Liver (tissue), 9 donors: Measurements from ENCODE around the gene KCNMB1. TPM values are rescaled to one million over a fixed set of nuclear protein-coding genes. Genes with fewer than 3 reads are reported as not detected.

Source experiments
- DNase-seq: peaks from one replicate; pipeline ENCODE4 v3.0.0-alpha.2; 2017; ENCODE audit warnings: low spot score
- H3K27ac ChIP-seq, 2 donors: one replicate each; pipeline ENCODE4 v1.7.0; 2013; ENCODE audit warnings: inconsistent platforms in 2 of 2, low read length in 2 of 2, control low read depth in 1 of 2, low read depth in 1 of 2, mild to moderate bottlenecking in 1 of 2
- H3K27me3 ChIP-seq, 4 donors: one replicate each; pipeline versions ENCODE4 v1.6.1 to v1.7.0; 2013; ENCODE audit warnings: low read length in 3 of 4, inconsistent platforms in 1 of 4, mild to moderate bottlenecking in 1 of 4, moderate library complexity in 1 of 4; ENCODE audit not compliant: control insufficient read depth in 4 of 4, insufficient read depth in 4 of 4
- H3K36me3 ChIP-seq, 4 donors: one replicate each; pipeline versions ENCODE4 v1.6.1 to v1.7.0; 2013; ENCODE audit warnings: low read length in 3 of 4, mild to moderate bottlenecking in 3 of 4, low read depth in 1 of 4, moderate library complexity in 1 of 4; ENCODE audit not compliant: control insufficient read depth in 4 of 4, insufficient read depth in 3 of 4
- H3K4me1 ChIP-seq, 4 donors: one replicate each; pipeline versions ENCODE4 v1.6.1 to v1.7.0; 2013; ENCODE audit warnings: low read length in 3 of 4, mild to moderate bottlenecking in 3 of 4, moderate library complexity in 1 of 4; ENCODE audit not compliant: control insufficient read depth in 4 of 4, insufficient read depth in 4 of 4
- H3K4me3 ChIP-seq, 3 donors: one replicate each; pipeline versions ENCODE4 v1.6.1 to v1.7.0; 2013; ENCODE audit warnings: low read length in 3 of 3, control low read depth in 1 of 3, low read depth in 1 of 3, mild to moderate bottlenecking in 1 of 3
- H3K9ac ChIP-seq, 2 donors: one replicate each; pipeline ENCODE4 v1.7.0; 2013; ENCODE audit warnings: low read length in 2 of 2, mild to moderate bottlenecking in 2 of 2, moderate library complexity in 2 of 2, control low read depth in 1 of 2, low read depth in 1 of 2
- H3K9me3 ChIP-seq, 4 donors: one replicate each; pipeline versions ENCODE4 v1.6.1 to v1.7.0; 2013; ENCODE audit warnings: low read length in 3 of 4; ENCODE audit not compliant: control insufficient read depth in 4 of 4
- EGR1 ChIP-seq, 2 donors: IDR thresholded peaks; 2 replicates each; pipeline ENCODE4 v1.6.1; 2016 to 2018; ENCODE audit warnings: antibody characterized with exemption in 2 of 2, low read depth in 2 of 2
- FOXA1 ChIP-seq: IDR thresholded peaks from 2 replicates; pipeline ENCODE4 v1.6.1; 2016; ENCODE audit warnings: antibody characterized with exemption
- FOXA2 ChIP-seq: IDR thresholded peaks from 2 replicates; pipeline ENCODE4 v1.6.1; 2016; ENCODE audit warnings: antibody characterized with exemption
- GABPA ChIP-seq, 2 donors: IDR thresholded peaks in 1 of 2; conservative IDR thresholded peaks in 1 of 2; 2 replicates each; pipeline ENCODE4 v1.6.1; 2016; ENCODE audit warnings: antibody characterized with exemption in 2 of 2, mild to moderate bottlenecking in 1 of 2, moderate library complexity in 1 of 2
- HNF4A ChIP-seq, 2 donors: conservative IDR thresholded peaks; 2 replicates each; pipeline ENCODE4 v1.6.1; 2016; ENCODE audit warnings: antibody characterized with exemption in 2 of 2, mild to moderate bottlenecking in 2 of 2
- HNF4G ChIP-seq: IDR thresholded peaks from 2 replicates; pipeline ENCODE4 v1.6.1; 2016; ENCODE audit warnings: antibody characterized with exemption
- JUND ChIP-seq, 2 donors: IDR thresholded peaks; 2 replicates each; pipeline ENCODE4 v1.6.1; 2016; ENCODE audit warnings: antibody characterized with exemption in 2 of 2
- NR2F2 ChIP-seq: IDR thresholded peaks from 2 replicates; pipeline ENCODE4 v1.6.1; 2016; ENCODE audit warnings: antibody characterized with exemption
- RAD21 ChIP-seq, 2 donors: IDR thresholded peaks; 2 replicates each; pipeline ENCODE4 v1.6.1; 2016; ENCODE audit warnings: antibody characterized with exemption in 2 of 2, mild to moderate bottlenecking in 2 of 2
- RXRA ChIP-seq, 2 donors: IDR thresholded peaks; 2 replicates each; pipeline ENCODE4 v1.6.1; 2017 to 2018; ENCODE audit warnings: antibody characterized with exemption in 2 of 2, mild to moderate bottlenecking in 1 of 2
- SP1 ChIP-seq: IDR thresholded peaks from 2 replicates; pipeline ENCODE4 v1.6.1; 2018; ENCODE audit warnings: antibody characterized with exemption, mild to moderate bottlenecking
- TAF1 ChIP-seq: conservative IDR thresholded peaks from 2 replicates; pipeline ENCODE4 v1.6.1; 2016; ENCODE audit warnings: antibody characterized with exemption, mild to moderate bottlenecking
- YY1 ChIP-seq: IDR thresholded peaks from 2 replicates; pipeline ENCODE4 v1.6.1; 2016; ENCODE audit warnings: antibody characterized with exemption, mild to moderate bottlenecking
- WGBS: extraction: QIAGEN DNeasy Blood & Tissue Kit; methylation state at CpG from one replicate; pipeline ENCODE4 v1.1.7; 2013; 5-methylcytosine and 5-hydroxymethylcytosine counted together
- polyA plus RNA-seq, 2 donors: library from polyadenylated mRNA; stranded (reverse) in 1 of 2; unstranded in 1 of 2; fragments of 200-250 nt in 1 of 2; fragments of >200 nt in 1 of 2; fragmentation: Nextera tagmentation in 1 of 2; extraction: Ambion mirVana in 1 of 2; gene quantifications; one replicate each; pipeline versions ENCODE4 v1.2.1 to v1.2.3, GENCODE V29; 2013 to 2015
- total RNA-seq, 2 donors: library from RNA; depleted of rRNA; stranded (reverse); fragments of >200 nt; gene quantifications; one replicate each; pipeline ENCODE4 v1.2.3, GENCODE V29; 2014
- TF ChIP-seq, protein P1 (sequence below): IDR thresholded peaks from 2 replicates; pipeline ENCODE4 v1.6.1; 2016; ENCODE audit warnings: antibody characterized with exemption
- TF ChIP-seq, protein P2 (sequence below): IDR thresholded peaks from 2 replicates; pipeline ENCODE4 v1.6.1; 2016; ENCODE audit warnings: antibody characterized with exemption
- TF ChIP-seq, protein P3 (sequence below): fragments of 150-350 bp; IDR thresholded peaks from 2 replicates; pipeline ENCODE4 v1.5.1; 2017; ENCODE audit warnings: improper control_type of control experiment, low read depth, low read length; ENCODE audit not compliant: missing input control
- TF ChIP-seq, protein P4 (sequence below): IDR thresholded peaks from 2 replicates; pipeline ENCODE4 v1.6.1; 2016; ENCODE audit warnings: antibody characterized with exemption, mild to moderate bottlenecking
- TF ChIP-seq, protein P5 (sequence below): IDR thresholded peaks from 2 replicates; pipeline ENCODE4 v1.6.1; 2016; ENCODE audit warnings: antibody characterized with exemption
- donor health status: healthy.
- donor health status: healthy.
- donor health status: healthy.
- donor health status: healthy.
- donor health status: healthy.

The KCNMB1 gene
- total and polyA plus RNA-seq, 4 donors: 0.04 to 0.31 (median 0.20) TPM

DNA sequence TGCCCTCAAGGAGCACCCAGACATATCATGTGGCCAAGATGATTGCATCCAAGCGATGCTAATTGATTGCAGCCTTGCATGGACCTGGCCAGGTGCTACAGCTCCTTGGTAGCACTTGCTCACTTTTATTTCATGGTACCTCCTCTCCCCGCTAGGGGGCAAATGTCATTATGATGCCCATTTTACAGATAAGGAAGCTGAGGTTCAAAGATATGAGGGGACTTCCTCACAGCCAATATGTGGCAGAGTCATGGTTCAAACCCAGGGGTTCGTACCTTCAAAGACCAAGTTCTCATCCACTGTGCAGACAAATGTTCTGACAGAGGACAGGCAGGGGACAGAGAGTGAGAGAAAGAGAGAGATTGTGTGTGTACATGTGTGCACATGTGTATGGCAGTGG lies 21.9 kb upstream of the KCNMB1 start:
- DNase-seq: no peak
- no peaks in the 10 kb centered on the region for H3K9me3 ChIP-seq
- peaks cover 0 to 3% (median 0%) of the 10 kb centered on the region in 4 donors for H3K27me3 ChIP-seq
- 90% methylated on average over 3 of the region's 3 CpGs for WGBS
- no peak overlapping the region for H3K27ac ChIP-seq
- H3K36me3 ChIP-seq: no peaks in the 10 kb centered on the region
- H3K9ac ChIP-seq: no peak overlapping the region
- no peak for TF ChIP-seq HNF4A (conservative IDR thresholded peaks at IDR 0.05)
- no peak for TF ChIP-seq NR2F2
- TF ChIP-seq RAD21 (IDR thresholded peaks at IDR 0.05): no peak
- TF ChIP-seq, protein P1, sequence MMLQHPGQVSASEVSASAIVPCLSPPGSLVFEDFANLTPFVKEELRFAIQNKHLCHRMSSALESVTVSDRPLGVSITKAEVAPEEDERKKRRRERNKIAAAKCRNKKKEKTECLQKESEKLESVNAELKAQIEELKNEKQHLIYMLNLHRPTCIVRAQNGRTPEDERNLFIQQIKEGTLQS: no peak
- TF ChIP-seq FOXA2: no peak
- TF ChIP-seq EGR1 (IDR thresholded peaks at IDR 0.05; ENCODE audit: low read depth in 2 of 2): no peak
- no peak for TF ChIP-seq TAF1
- TF ChIP-seq JUND (IDR thresholded peaks at IDR 0.05): no peak
- TF ChIP-seq YY1: no peak
- TF ChIP-seq, protein P2, sequence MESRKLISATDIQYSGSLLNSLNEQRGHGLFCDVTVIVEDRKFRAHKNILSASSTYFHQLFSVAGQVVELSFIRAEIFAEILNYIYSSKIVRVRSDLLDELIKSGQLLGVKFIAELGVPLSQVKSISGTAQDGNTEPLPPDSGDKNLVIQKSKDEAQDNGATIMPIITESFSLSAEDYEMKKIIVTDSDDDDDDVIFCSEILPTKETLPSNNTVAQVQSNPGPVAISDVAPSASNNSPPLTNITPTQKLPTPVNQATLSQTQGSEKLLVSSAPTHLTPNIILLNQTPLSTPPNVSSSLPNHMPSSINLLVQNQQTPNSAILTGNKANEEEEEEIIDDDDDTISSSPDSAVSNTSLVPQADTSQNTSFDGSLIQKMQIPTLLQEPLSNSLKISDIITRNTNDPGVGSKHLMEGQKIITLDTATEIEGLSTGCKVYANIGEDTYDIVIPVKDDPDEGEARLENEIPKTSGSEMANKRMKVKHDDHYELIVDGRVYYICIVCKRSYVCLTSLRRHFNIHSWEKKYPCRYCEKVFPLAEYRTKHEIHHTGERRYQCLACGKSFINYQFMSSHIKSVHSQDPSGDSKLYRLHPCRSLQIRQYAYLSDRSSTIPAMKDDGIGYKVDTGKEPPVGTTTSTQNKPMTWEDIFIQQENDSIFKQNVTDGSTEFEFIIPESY: no peak
- no peak for TF ChIP-seq FOXA1
- no peak for TF ChIP-seq HNF4G
- no peaks in the 10 kb centered on the region for H3K4me1 ChIP-seq
- no peak overlapping the region for H3K4me3 ChIP-seq

DNA sequence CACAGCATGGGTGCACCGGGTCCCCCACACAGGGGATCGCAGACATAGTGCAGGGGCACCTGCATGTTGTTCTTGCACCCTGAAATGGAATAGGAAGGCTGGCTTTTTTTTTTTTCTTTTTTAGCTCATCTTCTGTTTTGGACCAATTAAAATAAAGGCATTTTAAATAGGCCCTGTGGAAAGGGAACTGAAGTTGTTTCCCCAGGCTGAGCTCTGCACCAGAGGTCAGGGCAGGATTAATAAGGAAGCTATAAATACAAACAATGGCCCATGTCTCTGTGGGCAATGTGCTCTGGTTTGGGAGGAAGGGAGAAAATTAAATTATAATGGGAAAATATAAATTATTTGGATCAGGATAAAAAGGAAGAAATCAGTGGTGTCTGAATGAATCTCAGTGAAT lies 21.2 kb upstream of the KCNMB1 start:
- Histone ChIP-seq H3K36me3 (no peaks in the 10 kb centered on the region), H3K9me3 (no peaks in the 10 kb centered on the region), H3K9ac (no peak overlapping the region), H3K27me3 (peaks cover 0 to 3% (median 0%) of the 10 kb centered on the region in 4 donors), H3K27ac (no peak overlapping the region), H3K4me1 (peaks cover 0 to 1% (median 0%) of the 10 kb centered on the region in 4 donors), H3K4me3 (no peak overlapping the region)
- WGBS: 94% methylated on average over 2 of the region's 2 CpGs
- DNase-seq: no peak
- no peak for TF ChIP-seq HNF4G
- no peak for TF ChIP-seq FOXA1
- no peak for TF ChIP-seq YY1
- TF ChIP-seq GABPA (IDR thresholded peaks at IDR 0.05 in 1 of 2, conservative IDR thresholded peaks at IDR 0.05 in 1 of 2): no peak
- TF ChIP-seq RXRA (IDR thresholded peaks at IDR 0.05): no peak
- no peak for TF ChIP-seq SP1
- no peak for TF ChIP-seq EGR1 (IDR thresholded peaks at IDR 0.05; ENCODE audit: low read depth in 2 of 2)
- no peak for TF ChIP-seq NR2F2
- TF ChIP-seq, protein P3, sequence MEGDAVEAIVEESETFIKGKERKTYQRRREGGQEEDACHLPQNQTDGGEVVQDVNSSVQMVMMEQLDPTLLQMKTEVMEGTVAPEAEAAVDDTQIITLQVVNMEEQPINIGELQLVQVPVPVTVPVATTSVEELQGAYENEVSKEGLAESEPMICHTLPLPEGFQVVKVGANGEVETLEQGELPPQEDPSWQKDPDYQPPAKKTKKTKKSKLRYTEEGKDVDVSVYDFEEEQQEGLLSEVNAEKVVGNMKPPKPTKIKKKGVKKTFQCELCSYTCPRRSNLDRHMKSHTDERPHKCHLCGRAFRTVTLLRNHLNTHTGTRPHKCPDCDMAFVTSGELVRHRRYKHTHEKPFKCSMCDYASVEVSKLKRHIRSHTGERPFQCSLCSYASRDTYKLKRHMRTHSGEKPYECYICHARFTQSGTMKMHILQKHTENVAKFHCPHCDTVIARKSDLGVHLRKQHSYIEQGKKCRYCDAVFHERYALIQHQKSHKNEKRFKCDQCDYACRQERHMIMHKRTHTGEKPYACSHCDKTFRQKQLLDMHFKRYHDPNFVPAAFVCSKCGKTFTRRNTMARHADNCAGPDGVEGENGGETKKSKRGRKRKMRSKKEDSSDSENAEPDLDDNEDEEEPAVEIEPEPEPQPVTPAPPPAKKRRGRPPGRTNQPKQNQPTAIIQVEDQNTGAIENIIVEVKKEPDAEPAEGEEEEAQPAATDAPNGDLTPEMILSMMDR: no peak
- TF ChIP-seq, protein P4, sequence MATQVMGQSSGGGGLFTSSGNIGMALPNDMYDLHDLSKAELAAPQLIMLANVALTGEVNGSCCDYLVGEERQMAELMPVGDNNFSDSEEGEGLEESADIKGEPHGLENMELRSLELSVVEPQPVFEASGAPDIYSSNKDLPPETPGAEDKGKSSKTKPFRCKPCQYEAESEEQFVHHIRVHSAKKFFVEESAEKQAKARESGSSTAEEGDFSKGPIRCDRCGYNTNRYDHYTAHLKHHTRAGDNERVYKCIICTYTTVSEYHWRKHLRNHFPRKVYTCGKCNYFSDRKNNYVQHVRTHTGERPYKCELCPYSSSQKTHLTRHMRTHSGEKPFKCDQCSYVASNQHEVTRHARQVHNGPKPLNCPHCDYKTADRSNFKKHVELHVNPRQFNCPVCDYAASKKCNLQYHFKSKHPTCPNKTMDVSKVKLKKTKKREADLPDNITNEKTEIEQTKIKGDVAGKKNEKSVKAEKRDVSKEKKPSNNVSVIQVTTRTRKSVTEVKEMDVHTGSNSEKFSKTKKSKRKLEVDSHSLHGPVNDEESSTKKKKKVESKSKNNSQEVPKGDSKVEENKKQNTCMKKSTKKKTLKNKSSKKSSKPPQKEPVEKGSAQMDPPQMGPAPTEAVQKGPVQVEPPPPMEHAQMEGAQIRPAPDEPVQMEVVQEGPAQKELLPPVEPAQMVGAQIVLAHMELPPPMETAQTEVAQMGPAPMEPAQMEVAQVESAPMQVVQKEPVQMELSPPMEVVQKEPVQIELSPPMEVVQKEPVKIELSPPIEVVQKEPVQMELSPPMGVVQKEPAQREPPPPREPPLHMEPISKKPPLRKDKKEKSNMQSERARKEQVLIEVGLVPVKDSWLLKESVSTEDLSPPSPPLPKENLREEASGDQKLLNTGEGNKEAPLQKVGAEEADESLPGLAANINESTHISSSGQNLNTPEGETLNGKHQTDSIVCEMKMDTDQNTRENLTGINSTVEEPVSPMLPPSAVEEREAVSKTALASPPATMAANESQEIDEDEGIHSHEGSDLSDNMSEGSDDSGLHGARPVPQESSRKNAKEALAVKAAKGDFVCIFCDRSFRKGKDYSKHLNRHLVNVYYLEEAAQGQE: no peak
- TF ChIP-seq JUND (IDR thresholded peaks at IDR 0.05): no peak
- no peak for TF ChIP-seq TAF1
- TF ChIP-seq RAD21 (IDR thresholded peaks at IDR 0.05): no peak
- TF ChIP-seq, protein P2: no peak
- no peak for TF ChIP-seq FOXA2
- TF ChIP-seq HNF4A (conservative IDR thresholded peaks at IDR 0.05): no peak
- TF ChIP-seq, protein P5, sequence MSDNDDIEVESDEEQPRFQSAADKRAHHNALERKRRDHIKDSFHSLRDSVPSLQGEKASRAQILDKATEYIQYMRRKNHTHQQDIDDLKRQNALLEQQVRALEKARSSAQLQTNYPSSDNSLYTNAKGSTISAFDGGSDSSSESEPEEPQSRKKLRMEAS: no peak
- TF ChIP-seq, protein P1: no peak
